Naive thymus-derived CD4-positive, alpha-beta T cell (primary cell): ENCODE measurements around the gene ABCF3. TPM values are rescaled to one million over a fixed set of nuclear protein-coding genes. Genes with fewer than 3 reads are reported as not detected.

Experiments used
- ATAC-seq: fragments of 150-1000 bp; cut with Tn5 transposase; 2 replicates; pipeline ENCODE4 v1.10.0; 2021; ENCODE audit warnings: mild to moderate bottlenecking, moderate library complexity
- CTCF ChIA-PET: fragments of 350-600 bp; sonication (Branson Sonifier 250); formaldehyde crosslinking; loops from one replicate; lab custom pipeline; 2021; ENCODE audit warnings: antibody characterized with exemption; lab: Charles Lee
- POLR2A ChIA-PET: fragments of 350-600 bp; sonication (Branson Sonifier 250); formaldehyde crosslinking; loops from one replicate; lab custom pipeline; 2021; ENCODE audit warnings: antibody characterized with exemption, inconsistent platforms; lab: Charles Lee
- DNase-seq, 9 donors: peaks; one replicate each; pipeline versions ENCODE4 v3.0.0 to v3.0.0-alpha.2; 2020 to 2022; ENCODE audit warnings: mixed read lengths in 1 of 9
- H3K27ac ChIP-seq: one replicate; pipeline ENCODE4 v1.7.0; 2013; ENCODE audit warnings: mild to moderate bottlenecking, low read depth, low read length, moderate library complexity
- H3K27me3 ChIP-seq, 2 donors: one replicate each; pipeline ENCODE4 v1.7.0; 2013; ENCODE audit warnings: low read length in 2 of 2, mild to moderate bottlenecking in 2 of 2, moderate library complexity in 2 of 2; ENCODE audit not compliant: control insufficient read depth in 2 of 2, insufficient read depth in 2 of 2
- H3K36me3 ChIP-seq, 3 experiments: 1 replicate in 2 of 3; 2 replicates in 1 of 3; pipeline ENCODE4 v1.7.0; 2013; ENCODE audit warnings: low read length in 3 of 3, mild to moderate bottlenecking in 3 of 3, moderate library complexity in 1 of 3; ENCODE audit not compliant: insufficient read depth in 3 of 3, control insufficient read depth in 2 of 3
- H3K4me1 ChIP-seq, 2 donors: one replicate each; pipeline ENCODE4 v1.7.0; 2013; ENCODE audit warnings: low read length in 2 of 2, mild to moderate bottlenecking in 2 of 2, moderate library complexity in 1 of 2; ENCODE audit not compliant: control insufficient read depth in 2 of 2, insufficient read depth in 2 of 2
- H3K4me3 ChIP-seq: 2 replicates; pipeline ENCODE4 v1.7.0; 2013; ENCODE audit warnings: mild to moderate bottlenecking, low read length
- H3K9me3 ChIP-seq, 3 experiments: 1 replicate in 2 of 3; 2 replicates in 1 of 3; pipeline ENCODE4 v1.7.0; 2013; ENCODE audit warnings: low read length in 3 of 3; ENCODE audit not compliant: control insufficient read depth in 2 of 3
- H3K27ac Mint-ChIP-seq, 9 donors: one replicate each; pipeline ENCODE4 v1.8.0; 2020 to 2022; ENCODE audit warnings: mixed read lengths in 9 of 9, mild to moderate bottlenecking in 8 of 9, moderate library complexity in 5 of 9, inconsistent platforms in 2 of 9
- H3K27me3 Mint-ChIP-seq, 5 donors: one replicate each; pipeline ENCODE4 v1.8.0; 2021 to 2022; ENCODE audit warnings: mixed read lengths in 5 of 5, mild to moderate bottlenecking in 1 of 5
- H3K36me3 Mint-ChIP-seq, 5 donors: one replicate each; pipeline ENCODE4 v1.8.0; 2020 to 2022; ENCODE audit warnings: mixed read lengths in 5 of 5, mild to moderate bottlenecking in 3 of 5, inconsistent platforms in 1 of 5
- H3K4me1 Mint-ChIP-seq, 7 donors: one replicate each; pipeline ENCODE4 v1.8.0; 2020 to 2022; ENCODE audit warnings: mixed read lengths in 7 of 7, mild to moderate bottlenecking in 3 of 7, inconsistent platforms in 1 of 7
- H3K4me3 Mint-ChIP-seq, 10 donors: one replicate each; pipeline ENCODE4 v1.8.0; 2020 to 2022; ENCODE audit warnings: mild to moderate bottlenecking in 10 of 10, mixed read lengths in 10 of 10, moderate library complexity in 6 of 10, inconsistent platforms in 2 of 10
- H3K9me3 Mint-ChIP-seq, 11 donors: one replicate each; pipeline ENCODE4 v1.8.0; 2020 to 2022; ENCODE audit warnings: mixed read lengths in 11 of 11, mild to moderate bottlenecking in 4 of 11, inconsistent platforms in 1 of 11, moderate library complexity in 1 of 11
- intact Hi-C, 2 donors: fragments of 100-400 bp; cut with micrococcal nuclease; formaldehyde crosslinking; loops; one replicate each; pipeline ENCODE4 v1.15.1; 2023
- polyA plus RNA-seq, 2 donors: library from polyadenylated mRNA; unstranded; fragments of 300-500 nt; fragmentation: Illumina TruSeq; gene quantifications; one replicate each; pipeline ENCODE4 v1.2.3, GENCODE V29; 2021
- total RNA-seq, 6 experiments: library from RNA in 5 of 6; stranded (reverse) in 5 of 6; gene quantifications; 1 replicate in 5 of 6; 2 replicates in 1 of 6; pipeline ENCODE4 v1.2.3 and lab custom pipeline; 2021 to 2026

The ABCF3 gene
- total and polyA plus RNA-seq, 7 experiments from 2014 or later = 47.0 to 153 (median 102) TPM

DNA sequence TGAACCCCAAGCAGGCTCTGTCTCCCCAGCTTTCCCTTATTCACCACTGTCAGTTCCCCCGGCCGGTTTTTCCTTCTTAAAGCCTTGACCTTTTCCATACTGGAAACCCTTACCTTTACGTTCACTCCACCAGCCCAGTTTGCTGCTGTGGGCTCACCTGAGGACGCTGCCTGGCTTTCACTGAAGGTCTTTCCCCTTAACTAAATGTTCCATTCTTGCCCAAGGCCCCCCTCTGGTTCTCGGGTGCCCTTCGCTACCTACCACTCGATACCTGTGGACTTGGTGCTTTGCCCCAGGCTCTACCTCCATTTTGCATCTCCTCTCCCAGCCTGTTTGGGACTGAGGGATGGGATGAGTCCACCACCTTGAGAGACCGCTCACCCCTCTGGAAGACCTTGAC is 10.5 kb upstream of the ABCF3 start:
- peak overlapping the region; percentile 82 for H3K4me3 ChIP-seq
- ChIA-PET POLR2A (interaction anchor here (0.7 to 2.9 kb wide), 4 partner anchors 8 to 291 kb away, joined by 3 to 15 read pairs (median 4); partner anchors contain the start of genes ABCF3 and PARL), CTCF (no interaction called here)
- H3K27me3 Mint-ChIP-seq = no peaks in the 10 kb centered on the region
- H3K36me3 ChIP-seq = peaks cover 1 to 49% (median 10%) of the 10 kb centered on the region in 3 experiments
- H3K4me1 Mint-ChIP-seq = peaks cover 14 to 46% (median 38%) of the 10 kb centered on the region in 7 donors
- H3K9me3 Mint-ChIP-seq = no peaks in the 10 kb centered on the region
- intact Hi-C loops = loop anchor here (2.0 to 10.0 kb wide), 2 partner anchors 539 to 541 kb away; partner anchors contain the start of gene KLHL24 (in 1 of the 2)
- ATAC-seq (no peak), DNase-seq (no peak)
- peaks cover 4 to 21% (median 4%) of the 10 kb centered on the region in 5 donors for H3K36me3 Mint-ChIP-seq
- H3K27me3 ChIP-seq = no peaks in the 10 kb centered on the region
- H3K27ac Mint-ChIP-seq = peak overlapping the region; percentile 75 to 91 (median 85)
- H3K4me3 Mint-ChIP-seq = peak overlapping the region; percentile 89 to 98 (median 96)
- H3K27ac ChIP-seq = peak overlapping the region; percentile 95
- H3K9me3 ChIP-seq = no peaks in the 10 kb centered on the region
- peaks cover 18 to 20% of the 10 kb centered on the region in 2 donors for H3K4me1 ChIP-seq

- peak overlapping the region; percentile 95 for H3K27ac ChIP-seq
- Mint-ChIP-seq H3K27me3 (no peaks in the 10 kb centered on the region), H3K27ac (peak overlapping the region in 7 of 9 donors; percentile 36 to 91 (median 84)), H3K4me3 (peak overlapping the region; percentile 89 to 98 (median 96)), H3K36me3 (peaks cover 4 to 23% (median 9%) of the 10 kb centered on the region in 5 donors), H3K4me1 (peaks cover 14 to 46% (median 38%) of the 10 kb centered on the region in 7 donors), H3K9me3 (no peaks in the 10 kb centered on the region)
- H3K4me3 ChIP-seq = peak overlapping the region; percentile 82
- no peaks in the 10 kb centered on the region for H3K27me3 ChIP-seq
- CTCF ChIA-PET = no interaction called here
- intact Hi-C loops = loop anchor here (2.0 to 10.0 kb wide), 2 partner anchors 539 to 541 kb away; partner anchors contain the start of gene KLHL24 (in 1 of the 2)
- no peak for DNase-seq
- H3K36me3 ChIP-seq = peaks cover 6 to 49% (median 10%) of the 10 kb centered on the region in 3 experiments
- POLR2A ChIA-PET = interaction anchor here (1.0 to 2.9 kb wide), 2 partner anchors 10 to 161 kb away, joined by 3 to 15 read pairs; partner anchors contain the start of gene ABCF3
- peaks cover 18 to 20% of the 10 kb centered on the region in 2 donors for H3K4me1 ChIP-seq
- no peak for ATAC-seq
- H3K9me3 ChIP-seq = no peaks in the 10 kb centered on the region
These were observed 10.0 kb upstream of the ABCF3 start for GRCh38 chr3:184175981-184176376.

- peak overlapping the region; percentile 39 to 98 (median 94) for H3K4me3 Mint-ChIP-seq
- peaks cover 18 to 20% of the 10 kb centered on the region in 2 donors for H3K4me1 ChIP-seq
- H3K27ac Mint-ChIP-seq = peak overlapping the region in 5 of 9 donors; percentile 2 to 46 (median 28)
- H3K9me3 Mint-ChIP-seq = no peaks in the 10 kb centered on the region
- peaks cover 4 to 23% (median 9%) of the 10 kb centered on the region in 5 donors for H3K36me3 Mint-ChIP-seq
- intact Hi-C loops = loop anchor here in 1 of 2 donors (10.0 kb wide), 1 partner anchor 542 kb away; the partner anchor contains the start of gene KLHL24
- peaks cover 14 to 46% (median 38%) of the 10 kb centered on the region in 7 donors for H3K4me1 Mint-ChIP-seq
- ChIA-PET POLR2A (interaction anchor here (1.7 kb wide), 1 partner anchor 9 kb away, joined by 9 read pairs; the partner anchor contains the start of gene ABCF3), CTCF (no interaction called here)
- no peak overlapping the region for H3K4me3 ChIP-seq
- DNase-seq = no peak
- ATAC-seq = no peak
- H3K27me3 Mint-ChIP-seq = no peaks in the 10 kb centered on the region
- H3K27ac ChIP-seq = no peak overlapping the region
- no peaks in the 10 kb centered on the region for H3K27me3 ChIP-seq
- H3K9me3 ChIP-seq = no peaks in the 10 kb centered on the region
- peaks cover 12 to 54% (median 14%) of the 10 kb centered on the region in 3 experiments for H3K36me3 ChIP-seq
These were observed 9.3 kb upstream of the ABCF3 start for GRCh38 chr3:184176377-184177330.

- H3K36me3 Mint-ChIP-seq = peaks cover 4 to 26% (median 9%) of the 10 kb centered on the region in 5 donors
- peaks cover 18 to 61% (median 20%) of the 10 kb centered on the region in 3 experiments for H3K36me3 ChIP-seq
These were observed 8.7 kb upstream of the ABCF3 start for GRCh38 chr3:184177331-184177731.

GRCh38 chr3:184177767-184178306 is 8.2 kb upstream of the ABCF3 start:
- H3K36me3 ChIP-seq = peaks cover 18 to 66% (median 21%) of the 10 kb centered on the region in 3 experiments
- intact Hi-C loops = loop anchor here in 1 of 2 donors (10.0 kb wide), 1 partner anchor 543 kb away; the partner anchor contains the start of gene KLHL24
- H3K27me3 ChIP-seq = no peaks in the 10 kb centered on the region
- H3K4me3 ChIP-seq = no peak overlapping the region
- CTCF ChIA-PET = no interaction called here
- H3K4me1 ChIP-seq = peaks cover 18 to 20% of the 10 kb centered on the region in 2 donors
- H3K36me3 Mint-ChIP-seq = peaks cover 3 to 31% (median 9%) of the 10 kb centered on the region in 5 donors
- H3K27ac Mint-ChIP-seq = peak overlapping the region in 2 of 9 donors; percentile 38 to 43
- H3K27ac ChIP-seq = no peak overlapping the region
- no peaks in the 10 kb centered on the region for H3K27me3 Mint-ChIP-seq
- peaks cover 14 to 46% (median 38%) of the 10 kb centered on the region in 7 donors for H3K4me1 Mint-ChIP-seq
- peak overlapping the region in 5 of 10 donors; percentile 1 to 40 (median 36) for H3K4me3 Mint-ChIP-seq
- no peaks in the 10 kb centered on the region for H3K9me3 Mint-ChIP-seq
- POLR2A ChIA-PET = interaction anchor here (0.6 to 1.7 kb wide), 3 partner anchors 8 to 1383 kb away, joined by 3 to 9 read pairs (median 5); partner anchors contain the start of gene ABCF3
- ATAC-seq (no peak), DNase-seq (no peak)
- no peaks in the 10 kb centered on the region for H3K9me3 ChIP-seq

More at GRCh38 chr3:184177331-184177731, 8.7 kb upstream of the ABCF3 start:
- CTCF ChIA-PET = no interaction called here
- intact Hi-C loops = loop anchor here in 1 of 2 donors (10.0 kb wide), 1 partner anchor 543 kb away; the partner anchor contains the start of gene KLHL24
- H3K4me3 ChIP-seq = no peak overlapping the region
- H3K27me3 ChIP-seq = no peaks in the 10 kb centered on the region
- H3K27ac ChIP-seq = no peak overlapping the region
- Mint-ChIP-seq H3K27ac (peak overlapping the region in 1 of 9 donors; percentile 46), H3K27me3 (no peaks in the 10 kb centered on the region), H3K4me3 (peak overlapping the region in 6 of 10 donors; percentile 6 to 98 (median 62)), H3K4me1 (peaks cover 14 to 46% (median 38%) of the 10 kb centered on the region in 7 donors), H3K9me3 (no peaks in the 10 kb centered on the region)
- no peaks in the 10 kb centered on the region for H3K9me3 ChIP-seq
- ATAC-seq (no peak), DNase-seq (no peak)
- POLR2A ChIA-PET = interaction anchor here (1.0 to 1.7 kb wide), 2 partner anchors 8 to 138 kb away, joined by 3 to 9 read pairs; partner anchors contain the start of gene ABCF3
- peaks cover 18 to 20% of the 10 kb centered on the region in 2 donors for H3K4me1 ChIP-seq
